ENCODE data around the gene DMRT3. TPM values are rescaled to one million over a fixed set of nuclear protein-coding genes. Genes with fewer than 3 reads are reported as not detected.

DMRT3 gene
- polyA plus RNA-seq, 3 donors = 0.99 to 1.6 (median 1.4) TPM

Other genes with a start within 250 kb of the DMRT3 start
- gene DMRT1, start 135.0 kb upstream of the DMRT3 start, polyA plus RNA-seq (ENCODE audit: insufficient read length in 3 of 3) = under 1 TPM in 1 of 3 donors, not detected in 2; 0.08 TPM
- gene DMRT2, start 73.7 kb downstream of the DMRT3 start, polyA plus RNA-seq (ENCODE audit: insufficient read length in 3 of 3) = 1 to 10 TPM; 1.5 to 3.6 (median 3.2) TPM